PC-9 (cell line): ENCODE measurements around the gene SNRPB2.

Source experiments
- CTCF ChIP-seq: fragments of 200-600 bp; sonication (generic); conservative IDR thresholded peaks from 2 replicates; pipeline ENCODE4 v1.6.1; 2017; ENCODE audit warnings: mixed run types, antibody characterized with exemption, mild to moderate bottlenecking, moderate library complexity
- EZH2 ChIP-seq: fragments of 200-600 bp; sonication (generic); IDR thresholded peaks from 2 replicates; pipeline ENCODE4 v1.8.0; 2017; ENCODE audit warnings: antibody characterized with exemption, low read depth

DNA sequence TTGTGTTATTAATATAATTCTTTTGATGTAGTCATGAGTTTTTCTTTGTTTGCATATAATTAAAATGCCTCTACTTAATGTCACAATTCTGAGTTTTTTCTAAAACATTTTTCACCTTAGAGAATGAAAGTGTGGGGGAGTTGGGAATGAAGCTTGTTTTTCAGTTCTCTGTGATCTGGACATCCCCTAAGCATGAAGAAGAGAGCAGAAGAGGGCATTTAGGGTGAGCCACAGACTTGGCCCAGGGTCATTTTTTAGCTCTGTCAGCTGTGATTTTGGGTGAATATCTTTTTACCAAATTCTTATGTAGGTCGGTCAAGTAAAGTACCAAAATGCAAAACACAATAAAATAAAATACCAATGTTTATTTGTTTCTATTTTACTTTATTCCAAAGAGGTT, 22.3 kb downstream of the SNRPB2 start:
- TF ChIP-seq CTCF (no peak), EZH2 (no peak)
